ENCODE results near the gene HTR1A.
A peak's percentile ranks its signal among the peaks of the same experiment; 100 is the strongest.

Gene HTR1A

DNA sequence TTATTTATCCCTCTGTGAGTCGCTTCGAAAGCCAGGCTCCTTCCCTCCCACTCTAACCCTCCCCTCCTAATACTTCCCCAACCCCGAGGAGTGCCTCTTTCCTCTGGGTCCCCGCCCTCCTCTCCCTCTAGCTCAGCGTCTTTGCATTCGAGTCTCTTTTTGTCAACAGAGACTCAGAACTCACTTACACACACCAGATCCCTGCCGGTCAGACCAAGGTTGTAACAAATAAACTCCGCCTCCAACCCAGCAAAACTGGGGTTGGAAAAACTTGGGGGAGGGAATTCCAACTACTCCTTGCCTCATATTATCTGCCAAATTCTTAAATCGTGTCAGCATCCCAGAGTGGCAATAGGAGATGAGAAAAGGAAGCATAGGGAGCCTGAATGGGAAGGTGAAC lies at the start of gene HTR1A:
HTR1A (minus strand) TSS at position 167 of the 400 bp plus-strand sequence. CDS start 726 bp downstream, outside the sequence.
- no peak for DNase-seq

- DNase-seq, result no peak
Observed at GRCh38 chr5:64003966-64004365, 41.7 kb upstream of the HTR1A start.

DNA sequence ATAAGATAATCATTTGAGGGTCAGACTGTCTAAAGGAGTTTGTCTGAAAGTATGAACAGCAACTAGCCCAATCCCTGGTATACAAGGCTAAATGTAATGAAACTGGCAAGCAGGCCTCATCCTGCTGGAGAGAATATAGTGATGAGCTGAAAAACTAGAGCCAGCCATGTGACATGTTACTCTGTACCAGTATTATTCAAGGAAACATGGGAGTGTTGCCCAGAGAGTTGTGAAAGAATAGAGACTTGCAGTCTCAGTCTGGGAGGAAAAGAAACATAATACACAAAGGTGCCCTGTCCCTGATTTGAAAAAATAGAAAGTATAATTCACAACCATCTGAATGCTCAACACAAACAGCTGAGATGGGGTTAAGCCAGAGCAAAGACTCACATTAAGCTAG lies 37.9 kb upstream of the HTR1A start:
- no peak for DNase-seq

- DNase-seq, result no peak
Observed at GRCh38 chr5:63987053-63987452, 24.8 kb upstream of the HTR1A start.

- DNase-seq, result no peak
Observed at GRCh38 chr5:63981864-63982263, 19.6 kb upstream of the HTR1A start.

DNA sequence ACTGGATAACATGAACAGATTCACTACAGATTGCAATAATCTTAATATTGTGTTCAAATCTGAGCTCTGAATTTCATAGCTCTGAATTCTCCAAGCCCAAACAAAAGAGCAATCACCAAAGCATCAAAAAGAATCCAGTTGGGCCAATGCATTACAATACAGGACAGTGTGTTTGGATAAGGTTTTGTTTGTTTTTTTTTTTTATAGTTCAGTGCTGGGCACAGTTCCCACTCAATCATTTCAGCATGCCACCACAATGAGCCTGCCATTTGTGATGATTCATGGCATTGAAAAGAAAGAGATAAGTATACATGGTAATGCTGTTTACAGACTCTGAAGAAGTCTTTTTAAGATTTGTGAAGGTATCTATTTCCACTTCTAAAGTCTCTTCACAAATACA lies 1.7 kb upstream of the HTR1A start:
- no peak for DNase-seq

DNA sequence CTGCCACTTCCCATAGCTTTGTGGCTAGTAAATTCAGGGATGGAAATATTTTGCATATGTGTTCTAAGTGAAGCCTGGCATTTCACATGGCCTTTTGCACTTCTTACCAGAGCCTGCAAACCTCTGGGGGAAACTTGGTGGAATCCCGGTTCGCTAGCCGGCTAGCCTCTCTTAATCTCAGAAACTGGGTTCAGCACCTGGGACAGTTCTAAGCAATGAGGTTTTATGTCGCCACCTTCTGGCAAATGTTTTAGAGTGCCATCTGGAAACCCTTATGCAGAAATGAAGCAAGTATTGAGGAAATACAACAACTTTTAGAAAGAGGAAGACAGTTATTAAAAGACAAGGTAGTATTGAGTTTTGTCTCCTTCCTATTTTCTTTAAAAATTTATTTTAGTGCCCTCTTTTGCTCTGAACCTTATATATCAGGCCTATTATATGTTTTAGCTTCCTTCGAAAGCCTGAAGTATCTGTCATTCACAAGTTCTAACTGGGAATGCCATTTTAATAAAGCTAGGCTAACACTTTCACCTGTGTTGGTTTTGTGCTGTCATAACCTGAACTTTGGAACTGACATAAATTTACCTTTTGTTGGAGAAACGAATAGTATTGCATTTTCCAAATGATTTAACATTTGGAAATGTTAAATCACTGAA lies 963 bp upstream of the HTR1A start:
- peak; percentile 20 for DNase-seq

GRCh38 chr5:63961598-63962161 lies 565 bp downstream of the HTR1A start:
- peak; percentile 10 for DNase-seq

GRCh38 chr5:63961125-63961597 lies 1.1 kb downstream of the HTR1A start:
- DNase-seq, result no peak

GRCh38 chr5:63960646-63961045 lies 1.6 kb downstream of the HTR1A start:
- no peak for DNase-seq

DNA sequence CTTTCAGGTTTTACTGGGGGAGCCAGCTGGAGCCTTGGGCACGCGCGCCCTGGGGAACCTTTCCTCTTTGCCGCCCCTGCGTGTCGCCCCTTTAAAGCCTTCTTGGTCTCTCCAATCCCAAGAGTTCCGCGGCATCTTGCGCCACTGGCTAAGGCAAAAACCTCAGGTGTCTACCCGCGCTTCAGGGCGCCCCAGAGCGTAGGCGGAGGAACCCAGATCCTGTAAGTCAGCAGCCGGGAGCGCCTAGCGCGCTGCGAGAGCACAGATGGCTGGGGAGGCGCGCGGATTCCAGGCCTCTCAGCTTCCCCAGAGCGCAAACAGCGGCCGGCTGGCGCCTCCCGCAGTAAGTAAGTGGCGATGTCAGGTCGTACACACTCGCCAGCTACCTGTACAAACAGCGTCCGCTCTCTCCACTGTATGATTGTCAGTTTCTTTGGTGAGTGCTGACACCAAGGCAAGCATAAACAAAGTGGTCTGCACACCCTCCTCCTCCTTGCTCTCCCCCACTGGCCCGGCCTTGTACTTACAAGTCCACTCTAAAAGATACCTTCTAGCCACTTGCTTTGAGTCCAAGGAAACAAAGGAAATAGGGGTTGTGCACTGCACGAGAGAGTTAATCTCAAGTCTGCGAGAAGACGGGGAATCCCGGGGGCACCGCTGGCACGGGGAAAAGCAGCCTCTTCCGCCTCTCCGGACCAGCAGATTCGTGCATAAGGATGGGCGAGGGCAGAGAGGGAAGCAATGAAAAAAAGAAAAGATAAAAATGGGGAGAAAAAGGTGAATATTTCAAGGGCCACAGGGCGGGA lies 2.9 kb downstream of the HTR1A start:
- peak; percentile 75 for DNase-seq

DNA sequence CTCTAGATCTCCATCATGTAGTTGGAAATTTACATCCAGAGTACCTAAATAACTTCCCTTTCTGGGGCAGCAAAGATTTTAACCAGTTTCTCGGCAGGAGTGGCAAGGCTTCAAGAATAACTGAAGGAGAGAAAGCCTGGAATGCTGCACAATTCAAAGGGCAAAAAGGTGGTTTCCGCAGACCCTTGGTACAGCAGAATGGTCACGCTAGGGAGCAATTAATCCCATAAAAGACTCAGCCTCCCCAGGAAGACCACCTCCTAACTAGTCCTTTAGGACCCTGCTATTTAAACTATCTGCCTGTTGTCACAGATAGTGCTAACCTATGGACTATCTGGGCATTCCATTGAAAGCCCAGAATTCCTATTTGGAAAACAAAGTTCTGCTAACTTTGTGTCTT lies 3.6 kb downstream of the HTR1A start:
- DNase-seq, result no peak

DNA sequence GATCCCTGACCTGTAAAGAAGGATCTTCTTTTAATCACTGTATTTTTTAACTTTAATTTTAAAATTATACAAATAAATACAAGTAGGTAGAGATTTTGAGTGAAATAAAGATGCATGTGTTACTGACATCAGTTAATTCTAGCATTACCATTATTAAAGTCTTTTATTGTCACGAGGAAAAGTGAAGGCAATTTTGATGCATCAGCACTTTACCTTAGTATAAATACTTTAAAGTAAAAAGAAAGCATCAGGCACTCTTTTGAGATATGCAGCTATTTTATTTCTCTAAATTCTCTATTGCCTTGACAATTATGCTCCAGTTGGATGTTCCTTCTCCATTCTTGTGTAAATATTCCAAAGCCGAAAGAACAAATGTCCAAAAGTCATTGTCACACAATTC lies 4.6 kb downstream of the HTR1A start:
- DNase-seq, result no peak

- DNase-seq, result no peak
Observed at GRCh38 chr5:63953217-63953616, 9.0 kb downstream of the HTR1A start.

DNA sequence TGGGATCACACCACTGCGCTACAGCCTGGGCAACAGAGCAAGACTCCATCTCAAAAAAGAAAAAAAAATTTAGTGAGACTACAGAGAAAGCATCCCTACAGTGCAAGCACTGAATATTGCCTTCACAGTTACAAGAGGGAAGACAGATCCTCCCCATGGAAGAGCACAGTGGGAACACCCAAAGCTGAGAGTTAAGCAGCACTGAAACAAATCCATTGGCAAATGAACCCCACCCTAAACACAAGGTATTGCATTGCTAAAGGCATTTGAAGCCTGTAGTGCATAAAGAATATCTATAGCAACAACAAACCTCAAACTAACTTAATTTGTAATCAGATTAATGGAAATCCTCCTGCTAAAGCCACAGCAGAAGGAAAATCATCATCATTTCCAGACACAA lies 27.1 kb downstream of the HTR1A start:
- DNase-seq, result no peak

GRCh38 chr5:63931836-63932235 lies 30.4 kb downstream of the HTR1A start:
- no peak for DNase-seq

GRCh38 chr5:63928451-63928850 lies 33.8 kb downstream of the HTR1A start:
- no peak for DNase-seq

GRCh38 chr5:63923914-63924313 lies 38.3 kb downstream of the HTR1A start:
- peak; percentile 87 for DNase-seq

DNA sequence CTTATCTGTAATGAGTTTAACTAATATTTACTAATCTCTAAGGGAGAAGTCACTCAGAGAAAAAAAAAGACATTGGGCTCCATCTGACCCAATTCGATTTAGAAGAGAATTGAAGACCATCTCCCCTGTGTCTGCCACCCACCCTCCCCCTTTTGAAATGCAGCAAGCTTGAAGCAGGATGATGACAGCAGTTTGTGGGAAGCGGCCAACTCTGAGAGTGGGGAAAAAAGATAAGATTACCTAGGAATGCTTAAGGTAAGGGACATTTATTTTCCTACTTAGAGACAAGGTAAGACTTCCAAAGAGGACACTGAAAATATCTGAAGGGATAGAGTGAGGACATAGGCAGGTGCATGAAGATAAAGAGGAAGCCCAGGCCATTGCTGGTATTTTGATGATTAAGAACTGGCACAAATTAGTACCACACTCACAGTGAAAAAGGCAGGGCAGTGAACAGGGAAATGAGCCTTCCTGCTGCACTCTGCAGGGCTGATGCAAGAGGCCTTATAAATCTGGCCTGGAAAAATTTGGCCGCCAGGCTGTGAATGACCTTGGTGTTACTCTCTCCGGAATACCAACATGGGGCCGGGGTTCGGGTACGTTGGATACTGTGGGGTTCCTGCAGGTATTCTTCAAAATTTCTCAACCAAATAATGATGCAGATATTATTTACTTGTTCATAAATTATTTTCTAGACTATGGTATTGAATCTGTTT lies 42.3 kb downstream of the HTR1A start:
- no peak for DNase-seq

- DNase-seq, result no peak
Observed at GRCh38 chr5:63916786-63917185, 45.5 kb downstream of the HTR1A start.

- DNase-seq, result no peak
Observed at GRCh38 chr5:63911871-63912270, 50.4 kb downstream of the HTR1A start.

All from NCI-H510A treated with DMSO at 0.1 percent for 48 hours (cell line).